Neural progenitor cell (in vitro differentiated cells): ENCODE results near the gene GSG1L.

ENCODE experiments used
- EZH2 ChIP-seq: fragments of 200-600 bp; sonication (generic); IDR thresholded peaks from 2 replicates; pipeline ENCODE4 v1.6.1; 2017; ENCODE audit warnings: antibody characterized with exemption, mild to moderate bottlenecking, moderate library complexity
- TF ChIP-seq, protein P1 (sequence below): fragments of 200-600 bp; sonication (generic); IDR thresholded peaks from 2 replicates; pipeline ENCODE4 v1.5.1; 2017; ENCODE audit warnings: antibody characterized with exemption, mild to moderate bottlenecking

GRCh38 chr16:27767081-27767480 lies 296.4 kb downstream of the GSG1L start:
- TF ChIP-seq EZH2: no peak
- TF ChIP-seq, protein P1, sequence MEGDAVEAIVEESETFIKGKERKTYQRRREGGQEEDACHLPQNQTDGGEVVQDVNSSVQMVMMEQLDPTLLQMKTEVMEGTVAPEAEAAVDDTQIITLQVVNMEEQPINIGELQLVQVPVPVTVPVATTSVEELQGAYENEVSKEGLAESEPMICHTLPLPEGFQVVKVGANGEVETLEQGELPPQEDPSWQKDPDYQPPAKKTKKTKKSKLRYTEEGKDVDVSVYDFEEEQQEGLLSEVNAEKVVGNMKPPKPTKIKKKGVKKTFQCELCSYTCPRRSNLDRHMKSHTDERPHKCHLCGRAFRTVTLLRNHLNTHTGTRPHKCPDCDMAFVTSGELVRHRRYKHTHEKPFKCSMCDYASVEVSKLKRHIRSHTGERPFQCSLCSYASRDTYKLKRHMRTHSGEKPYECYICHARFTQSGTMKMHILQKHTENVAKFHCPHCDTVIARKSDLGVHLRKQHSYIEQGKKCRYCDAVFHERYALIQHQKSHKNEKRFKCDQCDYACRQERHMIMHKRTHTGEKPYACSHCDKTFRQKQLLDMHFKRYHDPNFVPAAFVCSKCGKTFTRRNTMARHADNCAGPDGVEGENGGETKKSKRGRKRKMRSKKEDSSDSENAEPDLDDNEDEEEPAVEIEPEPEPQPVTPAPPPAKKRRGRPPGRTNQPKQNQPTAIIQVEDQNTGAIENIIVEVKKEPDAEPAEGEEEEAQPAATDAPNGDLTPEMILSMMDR: no peak
